Keratinocyte (primary cell): ENCODE results near the gene FAM50A. TPM values are rescaled to one million over a fixed set of nuclear protein-coding genes. Genes with fewer than 3 reads are reported as not detected.

ENCODE experiments used
- DNase-seq: peaks from one replicate; pipeline ENCODE4 v3.0.0-alpha.2; 2011; ENCODE audit warnings: low read depth, missing footprints, low spot score
- FAIRE-seq: peaks from 2 replicates; lab custom pipeline; 2011; peaks lifted over from hg19 to GRCh38; lab: Jason Lieb, UNC
- H2AFZ ChIP-seq: 2 replicates; pipeline ENCODE4 v1.6.0; 2012; ENCODE audit warnings: low read length, control low read depth, inconsistent platforms; ENCODE audit not compliant: control insufficient read depth
- H3K27ac ChIP-seq: 2 replicates; pipeline ENCODE4 v1.5.1; 2011; ENCODE audit warnings: low read length; ENCODE audit not compliant: control insufficient read depth, insufficient read depth
- H3K27me3 ChIP-seq: 3 replicates; pipeline ENCODE4 v1.6.0; 2011; ENCODE audit warnings: low read length; ENCODE audit not compliant: control insufficient read depth, insufficient read depth; ENCODE audit errors: extremely low read depth
- H3K36me3 ChIP-seq, 2 experiments: 2 replicates in 1 of 2; 3 replicates in 1 of 2; pipeline ENCODE4 v1.5.1; 2011; ENCODE audit warnings: low read length in 2 of 2, mild to moderate bottlenecking in 1 of 2; ENCODE audit not compliant: control insufficient read depth in 2 of 2, insufficient read depth in 2 of 2; ENCODE audit errors: extremely low read depth in 1 of 2
- H3K4me1 ChIP-seq: 3 replicates; pipeline ENCODE4 v1.5.1; 2011; ENCODE audit warnings: low read length; ENCODE audit not compliant: control insufficient read depth, insufficient read depth; ENCODE audit errors: extremely low read depth
- H3K4me2 ChIP-seq: 3 replicates; pipeline ENCODE4 v1.6.0; 2011; ENCODE audit warnings: low read depth, low read length; ENCODE audit not compliant: control insufficient read depth, insufficient read depth; ENCODE audit errors: extremely low read depth
- H3K4me3 ChIP-seq, 3 experiments: fragments of 200-600 bp in 1 of 3; sonication (generic) in 1 of 3; 2 replicates in 2 of 3; 3 replicates in 1 of 3; pipeline ENCODE4 v1.5.1; 2011 to 2016; ENCODE audit warnings: low read length in 3 of 3, mild to moderate bottlenecking in 3 of 3, control low read depth in 2 of 3, inconsistent platforms in 1 of 3, low read depth in 1 of 3, mixed read lengths in 1 of 3, mixed run types in 1 of 3, moderate library complexity in 1 of 3; ENCODE audit not compliant: control insufficient read depth in 2 of 3, insufficient read depth in 2 of 3; ENCODE audit errors: extremely low read depth in 1 of 3
- H3K79me2 ChIP-seq: 2 replicates; pipeline ENCODE4 v1.6.0; 2012; ENCODE audit warnings: low read length; ENCODE audit not compliant: control insufficient read depth, insufficient read depth
- H3K9ac ChIP-seq: 3 replicates; pipeline ENCODE4 v1.6.0; 2011; ENCODE audit warnings: low read length; ENCODE audit not compliant: control insufficient read depth, insufficient read depth; ENCODE audit errors: extremely low read depth
- H3K9me1 ChIP-seq: 3 replicates; pipeline ENCODE4 v1.6.0; 2011; ENCODE audit warnings: low read length; ENCODE audit not compliant: control insufficient read depth, insufficient read depth; ENCODE audit errors: extremely low read depth
- H3K9me3 ChIP-seq: 2 replicates; pipeline ENCODE4 v1.5.1; 2012; ENCODE audit warnings: low read depth, low read length; ENCODE audit not compliant: control insufficient read depth
- H4K20me1 ChIP-seq: 3 replicates; pipeline ENCODE4 v1.6.0; 2011; ENCODE audit warnings: low read length; ENCODE audit not compliant: control insufficient read depth, insufficient read depth; ENCODE audit errors: extremely low read depth
- EZH2 ChIP-seq: IDR thresholded peaks from one replicate; pipeline ENCODE4 v1.6.1; 2012; ENCODE audit warnings: inconsistent platforms, mild to moderate bottlenecking, low read length, moderate library complexity
- dilution Hi-C: fragments of 300-500 bp; cut with MboI; formaldehyde crosslinking; loops from one replicate; pipeline ENCODE4 v1.7.0; 2020; ENCODE audit warnings: low sequenced_read_pairs; ENCODE audit not compliant: extremely low pct_ligation_motif_present
- polyA plus RNA-seq, 5 experiments: library from polyadenylated mRNA; depleted of rRNA in 3 of 5; stranded (reverse) in 3 of 5; stranded (forward) in 1 of 5; unstranded in 1 of 5; fragments of >200 nt; gene quantifications; 1 replicate in 1 of 5; 2 replicates in 3 of 5; 3 replicates in 1 of 5; pipeline versions ENCODE4 v1.2.1 to v1.2.3, GENCODE V29; 2011 to 2012; ENCODE audit warnings: missing spikeins in 2 of 5, low read depth in 1 of 5, low replicate concordance in 1 of 5
- TF ChIP-seq, protein P1 (sequence below), 3 experiments: IDR thresholded peaks in 1 of 3; conservative IDR thresholded peaks in 1 of 3; optimal IDR thresholded peaks in 1 of 3; 2 replicates in 2 of 3; 3 replicates in 1 of 3; pipeline versions ENCODE3 to v1.5.1; 2011; ENCODE audit warnings: low read length in 3 of 3, mild to moderate bottlenecking in 3 of 3, moderate library complexity in 2 of 3, control low read depth in 1 of 3, inconsistent platforms in 1 of 3; ENCODE audit not compliant: insufficient read depth in 2 of 3; ENCODE audit errors: extremely low read depth in 1 of 3

The FAM50A gene
- polyA plus RNA-seq, 1 donor (not counting 4 experiments of a cell fraction or from before 2014, with no cell fraction given): 35.7 TPM

DNA sequence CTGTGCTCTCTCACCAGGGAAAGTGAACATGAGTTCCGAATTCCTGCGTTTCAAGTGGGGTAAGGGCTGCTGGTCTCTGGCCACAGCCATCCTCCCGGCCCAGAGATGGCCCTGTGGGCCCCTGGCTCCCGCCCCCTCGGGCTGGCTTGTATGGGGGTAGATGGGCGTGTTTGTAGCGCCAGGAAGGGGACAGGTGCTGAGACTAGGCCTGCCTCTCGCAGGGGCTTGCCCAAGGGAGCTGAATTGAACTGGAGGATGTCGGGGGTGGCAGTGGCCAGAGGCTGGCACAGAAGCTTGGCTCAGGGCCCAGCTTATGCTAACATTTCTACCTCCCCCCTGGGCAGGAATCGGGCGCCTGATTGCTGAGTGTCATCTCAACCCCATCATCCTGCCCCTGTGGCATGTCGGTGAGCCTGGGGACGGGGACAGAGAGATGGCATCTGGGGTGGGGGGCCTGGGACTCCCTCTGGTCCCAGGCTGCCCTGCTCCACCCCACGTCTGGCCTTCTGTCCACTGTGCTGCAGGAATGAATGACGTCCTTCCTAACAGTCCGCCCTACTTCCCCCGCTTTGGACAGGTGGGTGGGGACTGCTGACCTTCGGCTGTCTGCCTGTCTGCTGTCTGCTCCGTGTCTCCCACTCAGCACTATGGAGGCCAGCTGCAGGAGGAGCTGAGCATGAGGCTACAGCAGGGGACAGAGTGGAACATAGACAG lies 24.1 kb upstream of the FAM50A start:
- H3K4me2 ChIP-seq: no peak overlapping the region
- H3K27ac ChIP-seq: no peak overlapping the region
- H3K27me3 ChIP-seq: no peaks in the 10 kb centered on the region
- H3K4me1 ChIP-seq: no peaks in the 10 kb centered on the region
- H3K9me1 ChIP-seq: no peaks in the 10 kb centered on the region
- H3K9me3 ChIP-seq: no peaks in the 10 kb centered on the region
- H3K9ac ChIP-seq: no peak overlapping the region
- H3K36me3 ChIP-seq: peaks cover 0 to 4% of the 10 kb centered on the region in 2 experiments
- no peaks in the 10 kb centered on the region for H3K79me2 ChIP-seq
- H2AFZ ChIP-seq: no peak overlapping the region
- dilution Hi-C loops: no loop called here
- DNase-seq (no peak), FAIRE-seq (no peak)
- no peak overlapping the region for H3K4me3 ChIP-seq
- TF ChIP-seq, protein P1, sequence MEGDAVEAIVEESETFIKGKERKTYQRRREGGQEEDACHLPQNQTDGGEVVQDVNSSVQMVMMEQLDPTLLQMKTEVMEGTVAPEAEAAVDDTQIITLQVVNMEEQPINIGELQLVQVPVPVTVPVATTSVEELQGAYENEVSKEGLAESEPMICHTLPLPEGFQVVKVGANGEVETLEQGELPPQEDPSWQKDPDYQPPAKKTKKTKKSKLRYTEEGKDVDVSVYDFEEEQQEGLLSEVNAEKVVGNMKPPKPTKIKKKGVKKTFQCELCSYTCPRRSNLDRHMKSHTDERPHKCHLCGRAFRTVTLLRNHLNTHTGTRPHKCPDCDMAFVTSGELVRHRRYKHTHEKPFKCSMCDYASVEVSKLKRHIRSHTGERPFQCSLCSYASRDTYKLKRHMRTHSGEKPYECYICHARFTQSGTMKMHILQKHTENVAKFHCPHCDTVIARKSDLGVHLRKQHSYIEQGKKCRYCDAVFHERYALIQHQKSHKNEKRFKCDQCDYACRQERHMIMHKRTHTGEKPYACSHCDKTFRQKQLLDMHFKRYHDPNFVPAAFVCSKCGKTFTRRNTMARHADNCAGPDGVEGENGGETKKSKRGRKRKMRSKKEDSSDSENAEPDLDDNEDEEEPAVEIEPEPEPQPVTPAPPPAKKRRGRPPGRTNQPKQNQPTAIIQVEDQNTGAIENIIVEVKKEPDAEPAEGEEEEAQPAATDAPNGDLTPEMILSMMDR (optimal IDR thresholded peaks at IDR 0.05 in 1 of 3, IDR thresholded peaks at IDR 0.05 in 1 of 3, conservative IDR thresholded peaks at IDR 0.05 in 1 of 3; ENCODE audit: extremely low read depth in 1 of 3, insufficient read depth in 2 of 3, low read length in 3 of 3): no peak
- TF ChIP-seq EZH2: no peak
- no peaks in the 10 kb centered on the region for H4K20me1 ChIP-seq

DNA sequence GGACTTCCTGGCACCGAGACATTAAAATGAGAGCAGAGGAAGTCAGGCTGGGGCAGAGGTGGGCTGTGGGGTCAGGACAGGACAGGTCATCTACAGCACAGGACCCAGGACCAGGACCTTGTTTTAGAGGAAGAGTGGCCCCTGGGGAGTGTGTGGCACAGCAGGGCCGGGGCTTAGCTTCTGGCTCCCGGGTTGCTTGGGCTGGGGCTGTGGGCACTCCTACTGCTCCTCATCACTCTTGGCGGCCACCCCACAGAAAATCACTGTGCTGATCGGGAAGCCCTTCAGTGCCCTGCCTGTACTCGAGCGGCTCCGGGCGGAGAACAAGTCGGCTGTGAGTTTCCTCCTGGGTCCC lies 23.6 kb upstream of the FAM50A start:
- Histone ChIP-seq H3K4me3 (no peak overlapping the region), H3K4me1 (no peaks in the 10 kb centered on the region), H2AFZ (no peak overlapping the region), H3K9me3 (no peaks in the 10 kb centered on the region), H3K36me3 (peaks cover 0 to 4% of the 10 kb centered on the region in 2 experiments), H3K4me2 (no peak overlapping the region), H3K27ac (no peak overlapping the region), H4K20me1 (no peaks in the 10 kb centered on the region), H3K27me3 (no peaks in the 10 kb centered on the region), H3K79me2 (no peaks in the 10 kb centered on the region), H3K9me1 (no peaks in the 10 kb centered on the region), H3K9ac (no peak overlapping the region)
- FAIRE-seq (no peak), DNase-seq (no peak)
- dilution Hi-C loops: no loop called here
- TF ChIP-seq, protein P1 (optimal IDR thresholded peaks at IDR 0.05 in 1 of 3, IDR thresholded peaks at IDR 0.05 in 1 of 3, conservative IDR thresholded peaks at IDR 0.05 in 1 of 3; ENCODE audit: extremely low read depth in 1 of 3, insufficient read depth in 2 of 3, low read length in 3 of 3): no peak
- no peak for TF ChIP-seq EZH2
